ENCODE results near the gene COQ2. TPM values are rescaled to one million over a fixed set of nuclear protein-coding genes. Genes with fewer than 3 reads are reported as not detected.
"Not testable (repeated sequence)": the region's sequence is repeated elsewhere in the genome, so short reads cannot be mapped to it uniquely, and the experiment has no call there.

Gene COQ2
- total RNA-seq, 4 donors from 2014 or later: 5.0 to 8.9 (median 5.5) TPM

GRCh38 chr4:83285055-83285407, 433 bp upstream of the COQ2 start:
- H3K9me3 ChIP-seq: no peaks in the 10 kb centered on the region
- H3K4me3 ChIP-seq: peak overlapping the region; percentile 60 to 84
- peak; percentile 30 for ATAC-seq
- H3K27me3 ChIP-seq: no peaks in the 10 kb centered on the region
- H3K36me3 ChIP-seq: no peaks in the 10 kb centered on the region
- H3K4me1 ChIP-seq: peaks cover 0 to 26% (median 6%) of the 10 kb centered on the region in 3 donors
- TF ChIP-seq EP300 (IDR thresholded peaks at IDR 0.05): no peak
- TF ChIP-seq POLR2A (IDR thresholded peaks at IDR 0.05): no peak
- TF ChIP-seq CTCF (IDR thresholded peaks at IDR 0.05): no peak
- TF ChIP-seq POLR2AphosphoS5 (IDR thresholded peaks at IDR 0.05): no peak
- 1 to 2% methylated on average over 9 of the region's 9 CpGs for WGBS, 2 donors (ENCODE audit: low coverage in 1 of 2)
- peak overlapping the region; percentile 88 to 98 (median 97) for H3K27ac ChIP-seq

- Histone ChIP-seq H3K4me1 (peaks cover 0 to 26% (median 6%) of the 10 kb centered on the region in 3 donors), H3K9me3 (no peaks in the 10 kb centered on the region), H3K36me3 (peaks cover 0 to 7% of the 10 kb centered on the region in 2 donors), H3K4me3 (no peak overlapping the region), H3K27me3 (no peaks in the 10 kb centered on the region), H3K27ac (no peak overlapping the region)
- no peak for TF ChIP-seq EP300 (IDR thresholded peaks at IDR 0.05)
- TF ChIP-seq POLR2AphosphoS5 (IDR thresholded peaks at IDR 0.05): no peak
- no peak for TF ChIP-seq POLR2A (IDR thresholded peaks at IDR 0.05)
- TF ChIP-seq CTCF (IDR thresholded peaks at IDR 0.05): no peak
- ATAC-seq: no peak
- 87 to 89% methylated on average over 7 of the region's 7 CpGs for whole genome bisulfite sequencing, 2 donors (ENCODE audit: low coverage in 1 of 2)
Measured at GRCh38 chr4:83283181-83283580, 1.4 kb downstream of the COQ2 start.

- Histone ChIP-seq H3K4me1 (peaks cover 0 to 26% (median 6%) of the 10 kb centered on the region in 3 donors), H3K27ac (no peak overlapping the region), H3K36me3 (peaks cover 0 to 10% of the 10 kb centered on the region in 2 donors), H3K4me3 (no peak overlapping the region), H3K9me3 (no peaks in the 10 kb centered on the region), H3K27me3 (no peaks in the 10 kb centered on the region)
- WGBS, 2 donors (ENCODE audit: low coverage in 1 of 2): 41 to 45% methylated on average over 3 to 4 of the region's 4 CpGs
- ATAC-seq: no peak
- TF ChIP-seq POLR2A (IDR thresholded peaks at IDR 0.05) (no peak), CTCF (IDR thresholded peaks at IDR 0.05) (peak; percentile 61 to 69 (median 65))
Measured at GRCh38 chr4:83282049-83282535, 2.5 kb downstream of the COQ2 start.

GRCh38 chr4:83281307-83281706, 3.3 kb downstream of the COQ2 start:
- H3K36me3 ChIP-seq: peaks cover 0 to 13% of the 10 kb centered on the region in 2 donors
- ATAC-seq: no peak
- peaks cover 0 to 26% (median 6%) of the 10 kb centered on the region in 3 donors for H3K4me1 ChIP-seq
- no peak for TF ChIP-seq POLR2A (IDR thresholded peaks at IDR 0.05)
- TF ChIP-seq EP300 (IDR thresholded peaks at IDR 0.05): no peak
- TF ChIP-seq POLR2AphosphoS5 (IDR thresholded peaks at IDR 0.05): no peak
- no peak for TF ChIP-seq CTCF (IDR thresholded peaks at IDR 0.05)
- 59 to 61% methylated on average over 4 of the region's 4 CpGs for WGBS, 2 donors (ENCODE audit: low coverage in 1 of 2)
- H3K9me3 ChIP-seq: no peaks in the 10 kb centered on the region
- no peak overlapping the region for H3K27ac ChIP-seq
- no peaks in the 10 kb centered on the region for H3K27me3 ChIP-seq
- no peak overlapping the region for H3K4me3 ChIP-seq

- Histone ChIP-seq H3K4me3 (no peak overlapping the region), H3K27me3 (no peaks in the 10 kb centered on the region), H3K36me3 (peaks cover 0 to 26% of the 10 kb centered on the region in 2 donors), H3K27ac (no peak overlapping the region), H3K9me3 (no peaks in the 10 kb centered on the region), H3K4me1 (no peaks in the 10 kb centered on the region)
- TF ChIP-seq POLR2AphosphoS5 (IDR thresholded peaks at IDR 0.05): no peak
- no peak for TF ChIP-seq CTCF (IDR thresholded peaks at IDR 0.05)
- TF ChIP-seq EP300 (IDR thresholded peaks at IDR 0.05): no peak
- TF ChIP-seq POLR2A (IDR thresholded peaks at IDR 0.05): no peak
- no peak for ATAC-seq
- 85 to 93% methylated on average over 3 of the region's 3 CpGs for WGBS, 2 donors (ENCODE audit: low coverage in 1 of 2)
Measured at GRCh38 chr4:83276299-83277040, 8.1 kb downstream of the COQ2 start.

- H3K9me3 ChIP-seq, H3K27ac ChIP-seq, ATAC-seq, H3K4me1 ChIP-seq, H3K27me3 ChIP-seq, H3K4me3 ChIP-seq: not testable (repeated sequence)
- 85 to 93% methylated on average over 2 to 3 of the region's 3 CpGs for WGBS, 2 donors (ENCODE audit: low coverage in 1 of 2)
- peaks cover 0 to 41% of the 10 kb centered on the region in 2 donors for H3K36me3 ChIP-seq
Measured at GRCh38 chr4:83273926-83274325, 10.7 kb downstream of the COQ2 start.

All from gastroesophageal sphincter (tissue), 4 donors.